Fibroblast of peridontal ligament (primary cell): Measurements from ENCODE around the gene CDC42SE2.
"Not testable (repeated sequence)": the region's sequence is repeated elsewhere in the genome, so short reads cannot be mapped to it uniquely, and the experiment has no call there.

Source experiments
- DNase-seq: peaks from one replicate; pipeline ENCODE4 v3.0.0-alpha.2; 2010; ENCODE audit errors: extremely low read depth

The CDC42SE2 gene

DNA sequence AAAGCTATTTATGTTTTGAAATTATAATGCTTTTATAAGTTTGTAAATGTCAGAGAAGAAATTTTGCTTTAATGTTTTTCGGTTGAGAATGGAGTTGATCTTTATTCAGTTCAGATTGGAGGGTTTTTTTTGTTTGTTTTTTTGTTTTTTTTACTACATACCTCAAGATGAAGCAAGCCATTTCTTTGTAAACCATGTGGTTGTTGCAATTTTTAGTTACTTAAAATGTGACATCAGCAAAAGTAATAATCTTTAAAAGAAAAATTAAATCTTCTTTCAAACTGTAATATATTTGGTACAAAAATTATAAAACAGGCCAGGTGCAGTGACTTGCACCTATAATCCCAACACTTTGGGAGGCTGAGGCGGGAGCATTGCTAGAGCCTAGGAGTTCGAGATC, 102.6 kb downstream of the CDC42SE2 start:
- peak; percentile 56 for DNase-seq

DNA sequence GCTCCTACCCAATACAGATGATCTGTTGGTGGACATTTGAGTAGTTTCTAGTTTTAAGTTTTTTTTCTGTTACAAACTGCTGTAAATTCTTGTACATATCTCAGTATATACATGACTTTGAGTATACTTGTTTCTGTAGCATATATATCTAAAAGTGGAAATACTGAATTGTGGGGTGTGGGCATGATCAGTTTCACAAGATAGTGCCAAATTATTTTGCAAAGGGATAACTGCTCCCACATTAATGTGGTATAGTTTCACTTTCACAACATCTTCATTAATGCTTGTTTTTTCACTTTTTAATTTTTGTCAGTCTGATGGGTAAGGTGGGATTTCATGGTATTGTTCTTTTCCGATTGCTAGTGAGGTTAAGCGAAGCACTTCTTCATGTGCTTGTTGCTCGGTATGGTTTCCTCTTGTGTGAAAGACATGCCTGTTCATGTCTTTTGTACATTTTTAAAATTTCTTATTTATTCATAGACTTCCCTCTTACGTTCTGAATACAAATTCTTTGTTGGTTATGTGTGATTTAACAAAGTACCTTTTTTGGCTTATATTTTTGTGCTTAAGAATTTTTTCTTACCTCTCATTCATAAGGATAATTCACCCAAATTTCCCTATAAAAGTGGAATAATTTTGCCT, 103.5 kb downstream of the CDC42SE2 start:
- DNase-seq = no peak

GRCh38 chr5:131368866-131369265, 105.0 kb downstream of the CDC42SE2 start:
- DNase-seq = no peak

DNA sequence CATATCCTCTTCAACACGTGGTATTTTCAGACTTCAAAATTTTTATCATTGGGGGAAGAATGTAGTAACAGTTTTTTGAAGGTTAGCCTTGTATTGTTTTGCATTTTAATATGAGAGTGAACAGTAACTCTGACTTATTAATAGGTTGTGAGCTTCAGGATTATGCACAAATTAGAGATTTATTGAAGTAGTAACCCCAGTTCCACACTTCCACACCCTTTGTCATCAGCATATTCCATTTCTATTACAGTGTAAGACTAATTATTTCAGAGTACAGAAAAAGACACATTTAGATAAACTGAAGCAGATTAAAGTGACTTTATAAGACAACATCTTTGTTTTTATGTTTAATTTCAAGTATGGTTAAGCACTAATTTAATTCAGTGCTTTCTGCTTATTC, 105.7 kb downstream of the CDC42SE2 start:
- DNase-seq = no peak

GRCh38 chr5:131371835-131372234, 108.0 kb downstream of the CDC42SE2 start:
- no peak for DNase-seq

DNA sequence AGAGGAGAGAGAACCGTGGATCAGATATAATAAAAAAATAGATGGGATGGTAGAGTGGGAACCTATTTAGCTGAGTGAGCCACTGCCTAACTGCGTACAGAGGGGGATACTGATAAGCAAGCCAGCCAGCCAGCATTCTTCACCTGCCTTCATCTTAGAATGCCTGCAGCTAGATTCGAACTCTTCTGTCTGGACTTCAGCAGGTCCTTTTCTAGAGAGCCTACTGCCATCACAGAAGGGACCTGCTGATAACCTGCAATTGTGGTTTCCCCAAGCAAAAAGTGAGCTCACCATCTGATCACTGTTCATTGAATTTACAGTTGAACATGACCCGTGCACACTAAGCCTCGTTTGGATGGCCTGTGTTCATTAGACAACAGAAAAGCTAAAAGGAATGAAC, 109.4 kb downstream of the CDC42SE2 start:
- DNase-seq = no peak

- no peak for DNase-seq
These were observed 111.5 kb downstream of the CDC42SE2 start for GRCh38 chr5:131375351-131375750.

GRCh38 chr5:131377346-131377745, 113.5 kb downstream of the CDC42SE2 start:
- DNase-seq = no peak

GRCh38 chr5:131377785-131378325, 114.0 kb downstream of the CDC42SE2 start:
- DNase-seq = peak; percentile 44

DNA sequence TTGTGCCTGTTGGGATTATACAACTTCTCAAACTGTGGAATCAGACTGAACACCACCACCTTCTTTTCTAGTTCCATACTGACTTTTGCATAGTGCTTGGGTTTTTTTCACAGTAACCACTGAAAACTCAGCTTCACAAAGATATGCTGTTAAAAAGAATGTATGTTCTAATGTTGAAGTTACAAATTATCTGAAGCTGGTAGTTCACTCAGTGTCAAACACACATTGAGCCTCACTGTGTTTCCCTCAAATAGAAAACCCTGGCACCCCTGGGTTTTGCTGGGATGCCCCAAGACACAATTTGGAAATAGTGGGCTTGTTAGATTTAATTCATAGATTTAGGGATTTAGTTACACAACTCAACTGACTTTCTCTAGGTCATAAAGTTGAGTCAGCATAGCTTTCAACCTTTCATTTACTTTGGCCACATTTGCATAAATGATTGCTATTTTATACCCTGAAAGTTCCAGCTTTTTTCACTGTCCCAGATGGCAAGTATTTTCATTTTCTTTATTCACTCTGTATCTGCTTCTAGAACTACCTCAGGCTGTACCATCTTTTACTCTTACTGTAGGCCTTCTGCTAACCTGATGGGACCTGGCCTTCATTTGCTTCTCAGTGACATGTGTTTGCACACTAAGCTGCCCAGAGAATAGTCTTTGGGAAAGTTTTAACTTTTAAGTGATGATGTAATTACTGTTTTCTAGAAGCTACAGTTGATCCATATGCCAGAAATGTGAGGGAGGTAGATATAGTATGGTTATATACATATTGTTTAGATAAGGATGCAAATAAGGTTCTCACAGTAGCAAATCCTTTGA, 115.1 kb downstream of the CDC42SE2 start:
- DNase-seq = peak; percentile 33

GRCh38 chr5:131379723-131380122, 115.9 kb downstream of the CDC42SE2 start:
- no peak for DNase-seq

- DNase-seq = not testable (repeated sequence)
These were observed 116.4 kb downstream of the CDC42SE2 start for GRCh38 chr5:131380238-131380637.

DNA sequence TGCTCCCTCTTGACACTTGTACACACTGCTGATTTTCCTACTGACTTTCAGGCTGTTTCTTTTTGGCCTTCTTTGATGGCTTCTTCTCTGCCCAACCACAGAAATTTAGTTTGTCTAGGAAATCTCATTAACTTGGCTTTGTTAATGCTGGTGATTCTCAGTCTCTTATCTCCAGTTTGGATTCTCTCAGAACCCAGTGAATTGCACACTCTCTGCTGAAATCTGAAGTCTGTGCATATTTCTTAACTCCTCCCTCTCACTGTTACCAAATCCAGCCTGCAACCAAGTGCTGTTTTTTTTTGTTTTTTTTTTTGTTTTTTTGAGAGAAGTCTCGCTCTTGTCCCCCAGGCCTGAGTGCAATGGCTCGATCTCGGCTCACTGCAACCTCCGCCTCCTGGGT, 117.2 kb downstream of the CDC42SE2 start:
- peak; percentile 18 for DNase-seq

DNA sequence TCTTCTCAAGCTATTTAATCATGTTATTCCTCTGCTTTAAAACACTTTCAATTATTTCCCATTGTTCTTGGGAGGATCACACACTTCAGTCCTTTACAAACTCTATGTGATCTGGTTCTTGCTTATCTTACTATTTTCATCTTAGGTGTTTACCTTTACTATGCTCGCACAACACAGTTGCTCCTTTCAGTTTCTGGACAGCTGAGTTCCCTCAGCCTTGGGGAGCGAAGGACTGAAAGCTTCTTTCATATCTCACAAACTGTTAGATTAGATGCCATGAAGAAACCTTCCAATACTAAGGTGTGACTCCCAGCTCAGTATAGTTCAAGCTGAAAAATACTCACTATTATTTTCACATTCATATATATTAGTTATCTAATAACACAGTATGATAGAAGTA, 117.9 kb downstream of the CDC42SE2 start:
- no peak for DNase-seq

DNA sequence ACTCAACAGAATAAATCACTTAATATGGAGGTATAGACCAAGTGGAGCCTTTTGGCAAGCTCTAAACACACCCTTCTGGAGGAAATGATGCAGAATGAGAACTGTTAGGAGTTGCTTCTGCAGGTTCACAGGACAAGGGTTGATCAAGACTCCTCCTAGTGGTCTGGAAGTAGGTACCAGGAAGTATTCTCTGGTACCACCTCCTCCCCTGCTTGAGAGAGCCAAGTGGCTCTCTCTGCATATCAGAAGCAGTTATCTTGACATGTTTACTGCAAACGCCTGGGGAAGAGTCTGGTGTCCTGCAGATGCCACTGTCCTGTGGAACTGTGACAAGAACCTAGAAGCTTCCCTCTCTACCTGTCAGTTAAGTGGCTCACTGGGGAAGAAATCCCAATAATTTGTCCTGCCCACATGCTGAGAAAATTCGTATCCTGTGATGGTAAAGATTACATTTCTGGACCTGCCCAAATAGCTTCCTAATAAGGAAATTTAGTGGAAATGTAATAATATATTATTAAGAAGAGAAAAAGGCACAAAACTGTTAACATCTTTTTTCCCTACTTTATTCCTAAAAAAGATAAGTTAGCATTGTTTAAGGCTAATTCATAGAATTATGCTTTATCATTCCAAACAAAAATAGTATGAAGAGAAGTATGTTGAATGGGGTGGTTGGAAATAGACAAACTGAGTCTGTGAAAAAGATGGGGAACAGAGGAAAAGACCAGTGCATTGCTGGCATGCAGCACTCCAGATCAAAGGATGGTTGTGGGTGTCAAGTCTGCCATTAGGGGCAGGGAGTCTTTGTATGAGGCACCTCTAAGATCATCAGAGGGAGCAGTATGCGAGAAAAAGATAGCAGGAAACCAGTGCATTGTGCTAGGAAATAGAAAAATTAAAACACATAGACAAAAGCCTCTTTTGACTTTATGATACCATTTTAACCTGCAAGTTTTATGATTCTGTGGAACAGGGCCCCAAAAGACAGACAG, 118.8 kb downstream of the CDC42SE2 start:
- peak; percentile 39 for DNase-seq

GRCh38 chr5:131384173-131384572, 120.3 kb downstream of the CDC42SE2 start:
- DNase-seq = no peak

DNA sequence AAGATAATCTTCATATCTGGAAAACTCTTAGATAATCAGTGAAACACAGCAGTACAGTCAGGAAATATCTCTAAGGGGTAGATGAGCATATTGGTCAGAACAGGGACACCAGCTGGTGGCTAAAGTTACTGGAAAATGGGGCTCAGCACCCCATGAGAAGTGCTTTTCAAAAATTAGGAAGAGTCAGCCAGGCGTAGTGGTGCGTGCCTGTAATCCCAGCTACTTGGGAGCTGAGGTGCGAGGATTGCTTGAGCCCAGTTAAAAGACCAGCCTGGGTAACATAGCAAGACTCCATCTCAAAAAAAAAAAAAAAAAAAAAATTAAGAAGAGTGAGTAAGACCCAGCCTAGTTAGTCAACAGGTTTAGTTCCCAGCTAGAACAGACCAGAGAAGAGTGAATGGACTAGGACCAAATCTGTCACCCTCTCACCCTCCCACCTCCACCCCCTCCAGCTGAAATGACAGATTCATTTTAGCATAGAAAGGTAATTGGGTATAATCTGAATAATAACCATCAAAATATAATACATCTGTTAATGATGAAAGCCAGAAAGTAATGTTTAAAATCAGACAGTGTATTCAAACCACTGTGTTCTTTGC, 120.9 kb downstream of the CDC42SE2 start:
- peak; percentile 18 for DNase-seq

DNA sequence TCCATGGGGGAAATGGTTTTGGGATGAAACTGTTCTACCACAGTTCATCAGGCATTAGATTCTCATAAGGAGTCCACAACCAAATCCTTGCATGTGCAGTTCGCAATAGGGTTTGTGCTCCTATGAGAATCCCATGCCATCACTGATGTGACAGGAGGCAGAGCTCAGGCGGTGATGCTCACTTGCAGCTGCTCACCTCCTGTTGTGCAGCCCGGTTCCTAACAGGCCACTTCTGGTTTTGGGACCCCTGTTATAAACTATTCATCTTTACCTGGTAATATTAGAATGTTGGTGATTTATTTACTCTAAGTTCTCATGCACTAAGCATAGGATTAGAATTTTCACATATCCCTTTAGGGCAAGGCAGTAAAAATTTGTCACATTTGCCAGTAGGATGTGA, 122.3 kb downstream of the CDC42SE2 start:
- no peak for DNase-seq

- peak; percentile 31 for DNase-seq
These were observed 122.9 kb downstream of the CDC42SE2 start for GRCh38 chr5:131386779-131387178.

- no peak for DNase-seq
These were observed 123.4 kb downstream of the CDC42SE2 start for GRCh38 chr5:131387255-131387654.

DNA sequence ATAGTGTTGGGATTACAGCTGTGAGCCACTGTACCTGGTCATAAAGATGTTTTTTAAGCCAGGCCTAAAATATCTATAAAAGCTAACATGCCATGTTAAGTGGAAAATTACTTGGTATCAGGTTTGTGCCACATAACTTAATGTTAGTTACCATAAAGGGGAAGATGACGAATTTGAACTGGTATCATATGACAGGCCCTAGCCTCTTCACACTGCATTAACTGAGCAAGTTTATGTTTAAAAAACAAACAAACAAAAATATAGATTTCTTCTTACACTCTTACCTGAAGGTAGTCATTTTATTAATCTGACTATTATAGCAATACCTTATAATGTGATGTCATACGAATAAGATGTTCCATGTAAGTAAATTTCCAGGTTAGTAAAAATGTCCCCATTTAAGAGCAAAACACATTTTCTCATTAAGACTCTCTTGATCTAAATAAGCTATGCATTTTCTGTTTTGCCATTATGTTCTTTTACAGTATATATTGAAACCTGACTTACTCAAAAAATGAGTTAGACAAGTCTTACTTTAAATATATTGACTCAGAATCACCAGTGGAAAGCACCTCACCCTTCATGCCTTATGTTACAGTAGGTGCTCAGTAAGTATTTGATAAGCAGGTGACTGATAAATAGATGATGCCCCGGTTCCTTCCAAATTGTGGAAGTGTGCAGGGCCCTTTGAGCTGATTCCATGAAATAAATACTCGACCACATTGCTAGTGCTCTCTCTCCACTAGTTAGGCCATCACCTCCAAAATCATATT, 125.4 kb downstream of the CDC42SE2 start:
- DNase-seq = no peak
